HEK293 (cell line): ENCODE results near the gene MRPL19.

Source experiments
- CTCF ChIA-PET: fragments of 350-600 bp; formaldehyde crosslinking; extraction: SDS; loops from one replicate; lab custom pipeline; 2021; ENCODE audit warnings: antibody characterized with exemption; lab: Yijun Ruan, JAX
- POLR2A ChIA-PET: fragments of 300-600 bp; formaldehyde crosslinking; extraction: SDS; loops from one replicate; lab custom pipeline; 2020; ENCODE audit warnings: antibody characterized with exemption, inconsistent platforms; lab: Yijun Ruan, JAX
- H3K27ac ChIP-seq: fragments of 200-500 bp; sonication (Bioruptor generic); 2 replicates; pipeline ENCODE4 v1.5.1; 2014; ENCODE audit warnings: low read depth, low read length, control low read depth, inconsistent platforms; ENCODE audit errors: extremely low read depth
- H3K36me3 ChIP-seq, 2 experiments: fragments of 200-500 bp in 1 of 2; sonication (Bioruptor generic) in 1 of 2; 1 replicate in 1 of 2; 2 replicates in 1 of 2; pipeline ENCODE4 v1.5.1; 2014 to 2017; ENCODE audit warnings: inconsistent platforms in 2 of 2, low read length in 2 of 2; ENCODE audit not compliant: control insufficient read depth in 2 of 2, insufficient read depth in 1 of 2
- H3K4me1 ChIP-seq: fragments of 200-500 bp; sonication (Bioruptor generic); 2 replicates; pipeline ENCODE4 v1.5.1; 2014; ENCODE audit warnings: mild to moderate bottlenecking, low read length, inconsistent platforms; ENCODE audit not compliant: control insufficient read depth, insufficient read depth
- H3K4me3 ChIP-seq: 2 replicates; pipeline ENCODE4 v1.5.1; 2011; ENCODE audit warnings: low read depth, mild to moderate bottlenecking, control low read depth, low read length, moderate library complexity
- H3K9me3 ChIP-seq: fragments of 200-500 bp; sonication (Bioruptor generic); 2 replicates; pipeline ENCODE4 v1.5.1; 2014; ENCODE audit warnings: low read depth, low read length, inconsistent platforms; ENCODE audit not compliant: control insufficient read depth, insufficient read depth
- BCL6B ChIP-seq: fragments of 450-650 bp; formaldehyde crosslinking; IDR thresholded peaks from 2 replicates; pipeline ENCODE4 v1.5.1; 2017; ENCODE audit warnings: missing biosample characterization, missing genetic modification characterization
- MZF1 ChIP-seq: fragments of 450-650 bp; formaldehyde crosslinking; IDR thresholded peaks from 2 replicates; pipeline ENCODE4 v1.5.1; 2017; ENCODE audit warnings: missing biosample characterization, missing genetic modification characterization, borderline replicate concordance
- PATZ1 ChIP-seq: fragments of 450-650 bp; formaldehyde crosslinking; IDR thresholded peaks from 2 replicates; pipeline ENCODE4 v1.5.1; 2016; ENCODE audit warnings: missing biosample characterization, missing genetic modification characterization
- PRDM10 ChIP-seq: fragments of 450-650 bp; formaldehyde crosslinking; IDR thresholded peaks from 2 replicates; pipeline ENCODE4 v1.5.1; 2016; ENCODE audit warnings: missing biosample characterization, missing genetic modification characterization
- RBAK ChIP-seq: fragments of 450-650 bp; formaldehyde crosslinking; IDR thresholded peaks from 2 replicates; pipeline ENCODE4 v1.5.1; 2016; ENCODE audit warnings: missing biosample characterization, missing genetic modification characterization
- ZBTB10 ChIP-seq: fragments of 450-650 bp; formaldehyde crosslinking; IDR thresholded peaks from 2 replicates; pipeline ENCODE4 v1.5.1; 2016; ENCODE audit warnings: missing biosample characterization, missing genetic modification characterization
- ZBTB7A ChIP-seq: fragments of 450-650 bp; formaldehyde crosslinking; IDR thresholded peaks from 2 replicates; pipeline ENCODE4 v1.5.1; 2016; ENCODE audit warnings: low read depth, missing biosample characterization, missing genetic modification characterization
- ZFP3 ChIP-seq: fragments of 450-650 bp; formaldehyde crosslinking; IDR thresholded peaks from 2 replicates; pipeline ENCODE4 v1.5.1; 2016; ENCODE audit warnings: low read depth, missing biosample characterization, missing genetic modification characterization
- ZFP41 ChIP-seq: fragments of 450-650 bp; formaldehyde crosslinking; IDR thresholded peaks from 2 replicates; pipeline ENCODE4 v1.5.1; 2016; ENCODE audit warnings: missing biosample characterization, missing genetic modification characterization, borderline replicate concordance
- ZNF121 ChIP-seq: fragments of 450-650 bp; formaldehyde crosslinking; IDR thresholded peaks from 2 replicates; pipeline ENCODE4 v1.5.1; 2016; ENCODE audit warnings: missing biosample characterization, missing genetic modification characterization
- ZNF157 ChIP-seq: fragments of 450-650 bp; formaldehyde crosslinking; IDR thresholded peaks from 2 replicates; pipeline ENCODE4 v1.5.1; 2016; ENCODE audit warnings: missing biosample characterization, missing genetic modification characterization
- ZNF214 ChIP-seq: fragments of 450-650 bp; formaldehyde crosslinking; IDR thresholded peaks from 2 replicates; pipeline ENCODE4 v1.5.1; 2017; ENCODE audit warnings: missing biosample characterization, mild to moderate bottlenecking, missing genetic modification characterization, borderline replicate concordance
- ZNF24 ChIP-seq: fragments of 450-650 bp; formaldehyde crosslinking; IDR thresholded peaks from 2 replicates; pipeline ENCODE4 v1.5.1; 2016; ENCODE audit warnings: missing biosample characterization, missing genetic modification characterization
- ZNF521 ChIP-seq: fragments of 450-650 bp; formaldehyde crosslinking; IDR thresholded peaks from 2 replicates; pipeline ENCODE4 v1.5.1; 2017; ENCODE audit warnings: missing biosample characterization, mild to moderate bottlenecking, missing genetic modification characterization
- ZNF623 ChIP-seq: fragments of 450-650 bp; formaldehyde crosslinking; IDR thresholded peaks from 2 replicates; pipeline ENCODE4 v1.5.1; 2016; ENCODE audit warnings: missing biosample characterization, missing genetic modification characterization
- ZNF704 ChIP-seq: fragments of 450-650 bp; formaldehyde crosslinking; IDR thresholded peaks from 2 replicates; pipeline ENCODE4 v1.5.1; 2016; ENCODE audit warnings: missing biosample characterization, missing genetic modification characterization
- ZNF777 ChIP-seq: fragments of 450-650 bp; formaldehyde crosslinking; IDR thresholded peaks from 2 replicates; pipeline ENCODE4 v1.5.1; 2017; ENCODE audit warnings: missing biosample characterization, missing genetic modification characterization, borderline replicate concordance

MRPL19 gene

GRCh38 chr2:75657798-75658197, 11.2 kb downstream of the MRPL19 start:
- no peaks in the 10 kb centered on the region for H3K4me1 ChIP-seq
- CTCF ChIA-PET: interaction anchor here (0.6 to 1.7 kb wide), 4 partner anchors 10 to 20 kb away, joined by 3 to 4 read pairs (median 4); no protein-coding TSS in a partner anchor
- H3K9me3 ChIP-seq: no peaks in the 10 kb centered on the region
- TF ChIP-seq PRDM10 (no peak), ZBTB10 (tag by site-specific recombination) (no peak), ZNF777 (tag by site-specific recombination) (no peak), ZNF121 (no peak), ZNF704 (tag by site-specific recombination) (no peak), ZNF521 (tag by site-specific recombination) (no peak), ZNF157 (tag by site-specific recombination) (no peak), BCL6B (tag by site-specific recombination) (no peak), ZFP41 (no peak), PATZ1 (no peak), ZFP3 (tag by site-specific recombination) (no peak), ZNF214 (tag by site-specific recombination) (no peak), MZF1 (tag by site-specific recombination) (no peak), RBAK (tag by site-specific recombination) (no peak), ZBTB7A (tag by site-specific recombination) (no peak), ZNF24 (tag by site-specific recombination) (no peak), ZNF623 (tag by site-specific recombination) (no peak)
- no peak overlapping the region for H3K4me3 ChIP-seq
- POLR2A ChIA-PET: interaction anchor here (1.0 kb wide), 1 partner anchor 11 kb away, joined by 3 read pairs; the partner anchor contains the start of gene MRPL19
- no peak overlapping the region for H3K27ac ChIP-seq
- peaks cover 64 to 88% of the 10 kb centered on the region in 2 experiments for H3K36me3 ChIP-seq
